Measurements from ENCODE around the gene HLA-DQA1.
A peak's percentile ranks its signal among the peaks of the same experiment; 100 is the strongest.

The HLA-DQA1 gene

GRCh38 chr6:32602383-32602782 is 34.8 kb upstream of the HLA-DQA1 start:
- Histone ChIP-seq H3K27ac (no peak overlapping the region), H3K79me2 (no peaks in the 10 kb centered on the region), H3K9ac (no peak overlapping the region), H3K4me2 (ENCODE audit: low read length) (no peak overlapping the region), H3K9me3 (ENCODE audit: control insufficient read depth, low read length) (no peaks in the 10 kb centered on the region), H2AFZ (no peak overlapping the region), H3K27me3 (ENCODE audit: control insufficient read depth, insufficient read depth, low read length) (no peaks in the 10 kb centered on the region), H3K4me1 (no peaks in the 10 kb centered on the region), H3K4me3 (ENCODE audit: low read depth, low read length) (no peak overlapping the region), H3K36me3 (ENCODE audit: control insufficient read depth, insufficient read depth, low read length) (no peaks in the 10 kb centered on the region)
- no peak for TF ChIP-seq CTCF (IDR thresholded peaks at IDR 0.05)

DNA sequence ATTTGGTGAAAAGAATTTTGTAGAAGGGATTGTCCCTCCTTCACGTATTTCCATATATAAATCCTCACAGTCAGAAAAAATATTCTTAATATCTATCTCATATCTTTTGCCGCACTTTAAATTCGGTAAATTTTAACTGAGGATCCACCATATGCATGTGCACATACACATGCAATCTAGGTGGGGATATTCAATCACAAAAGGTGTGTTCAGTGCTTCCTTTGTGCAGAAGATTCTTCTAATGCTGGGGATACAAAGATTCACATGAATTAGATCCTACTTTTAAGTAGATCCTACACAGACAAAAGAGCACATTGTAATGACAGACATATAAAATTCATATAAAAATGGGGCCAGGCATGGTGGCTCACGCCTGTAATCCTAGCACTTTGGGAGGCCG is 34.0 kb upstream of the HLA-DQA1 start:
- Histone ChIP-seq H3K36me3 (ENCODE audit: control insufficient read depth, insufficient read depth, low read length) (no peaks in the 10 kb centered on the region), H3K27ac (peak overlapping the region; percentile 68), H3K4me3 (ENCODE audit: low read depth, low read length) (no peak overlapping the region)

GRCh38 chr6:32603888-32604287 is 33.3 kb upstream of the HLA-DQA1 start:
- no peak overlapping the region for H2AFZ ChIP-seq
- no peaks in the 10 kb centered on the region for H3K79me2 ChIP-seq
- H3K27ac ChIP-seq = peak overlapping the region; percentile 68
- H3K9ac ChIP-seq = no peak overlapping the region
- H3K4me3 ChIP-seq (ENCODE audit: low read depth, low read length) = no peak overlapping the region
- TF ChIP-seq CTCF (IDR thresholded peaks at IDR 0.05) = no peak
- H3K4me1 ChIP-seq = no peaks in the 10 kb centered on the region
- no peaks in the 10 kb centered on the region for H3K9me3 ChIP-seq (ENCODE audit: control insufficient read depth, low read length)
- no peaks in the 10 kb centered on the region for H3K27me3 ChIP-seq (ENCODE audit: control insufficient read depth, insufficient read depth, low read length)
- no peaks in the 10 kb centered on the region for H3K36me3 ChIP-seq (ENCODE audit: control insufficient read depth, insufficient read depth, low read length)
- H3K4me2 ChIP-seq (ENCODE audit: low read length) = no peak overlapping the region

More for the DNA sequence above, 34.0 kb upstream of the HLA-DQA1 start:
- Histone ChIP-seq H3K27me3 (ENCODE audit: control insufficient read depth, insufficient read depth, low read length) (no peaks in the 10 kb centered on the region), H3K9me3 (ENCODE audit: control insufficient read depth, low read length) (no peaks in the 10 kb centered on the region), H2AFZ (no peak overlapping the region), H3K4me2 (ENCODE audit: low read length) (no peak overlapping the region), H3K9ac (no peak overlapping the region), H3K4me1 (no peaks in the 10 kb centered on the region), H3K79me2 (no peaks in the 10 kb centered on the region)
- TF ChIP-seq CTCF (IDR thresholded peaks at IDR 0.05) = no peak

DNA sequence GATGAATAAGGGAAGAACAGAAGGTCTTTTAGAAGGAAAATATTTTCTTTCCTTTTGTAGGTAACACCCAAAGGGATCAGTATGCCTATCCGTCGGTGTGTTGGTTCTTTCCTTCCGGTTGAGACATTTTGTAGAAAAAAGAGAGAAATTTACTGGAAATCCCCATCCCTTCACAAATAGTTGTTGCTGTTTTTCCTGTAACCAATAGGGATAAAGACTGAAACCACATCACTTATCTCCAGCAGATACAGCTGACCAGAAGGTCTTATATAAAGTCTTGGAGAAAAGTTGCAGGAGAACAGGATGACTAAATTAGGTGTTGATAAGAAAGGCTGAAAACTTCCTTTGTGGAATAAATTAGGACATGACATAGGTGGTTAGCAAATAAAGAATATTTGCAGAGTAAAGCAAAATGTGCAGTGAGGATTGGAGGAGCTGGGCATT is 32.8 kb upstream of the HLA-DQA1 start:
- Histone ChIP-seq H3K4me2 (ENCODE audit: low read length) (no peak overlapping the region), H3K36me3 (ENCODE audit: control insufficient read depth, insufficient read depth, low read length) (no peaks in the 10 kb centered on the region), H3K9ac (no peak overlapping the region), H3K4me3 (ENCODE audit: low read depth, low read length) (no peak overlapping the region), H3K4me1 (no peaks in the 10 kb centered on the region), H3K79me2 (no peaks in the 10 kb centered on the region), H3K9me3 (ENCODE audit: control insufficient read depth, low read length) (no peaks in the 10 kb centered on the region), H2AFZ (no peak overlapping the region), H3K27ac (peak overlapping the region; percentile 68), H3K27me3 (ENCODE audit: control insufficient read depth, insufficient read depth, low read length) (no peaks in the 10 kb centered on the region)
- TF ChIP-seq CTCF (IDR thresholded peaks at IDR 0.05) = no peak

DNA sequence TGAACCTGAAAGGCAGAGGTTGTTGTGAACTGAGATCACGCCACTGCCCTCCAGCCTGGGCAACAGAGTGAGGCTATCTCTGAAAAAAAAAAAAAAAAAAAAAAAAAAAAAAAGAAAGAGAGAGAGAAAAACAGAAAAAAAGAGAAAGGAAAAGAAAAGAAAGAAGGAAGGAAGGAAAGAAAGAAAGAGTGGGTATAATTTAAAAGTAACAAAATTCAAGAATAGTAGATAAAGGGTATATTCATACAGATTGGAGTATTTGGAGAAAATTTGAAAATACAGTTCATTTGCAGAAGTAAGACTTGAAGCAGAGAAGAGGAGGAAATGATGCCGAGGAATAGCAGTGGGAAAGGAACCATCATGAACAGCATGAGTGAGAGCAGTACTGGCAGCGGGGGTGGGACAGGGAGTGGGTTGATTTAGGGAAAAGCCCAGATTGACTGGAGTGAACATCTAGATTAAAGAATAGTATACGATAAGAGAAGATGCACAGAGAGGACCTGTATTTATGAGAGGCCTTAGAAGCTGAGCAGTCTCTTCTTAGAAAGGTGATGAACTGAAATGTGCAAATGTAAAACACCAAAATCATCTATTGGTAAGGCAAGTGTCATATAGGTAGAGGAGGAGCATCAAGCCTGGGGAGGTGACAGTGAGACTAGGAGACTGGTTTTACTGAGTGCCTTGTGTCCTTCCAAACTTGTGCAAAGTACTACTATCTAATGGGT is 29.8 kb upstream of the HLA-DQA1 start:
- no peak overlapping the region for H3K9ac ChIP-seq
- no peak for TF ChIP-seq CTCF (IDR thresholded peaks at IDR 0.05)
- no peaks in the 10 kb centered on the region for H3K79me2 ChIP-seq
- H3K27ac ChIP-seq = no peak overlapping the region
- H3K36me3 ChIP-seq (ENCODE audit: control insufficient read depth, insufficient read depth, low read length) = no peaks in the 10 kb centered on the region
- H3K4me3 ChIP-seq (ENCODE audit: low read depth, low read length) = no peak overlapping the region
- H2AFZ ChIP-seq = no peak overlapping the region
- no peaks in the 10 kb centered on the region for H3K4me1 ChIP-seq
- H3K27me3 ChIP-seq (ENCODE audit: control insufficient read depth, insufficient read depth, low read length) = no peaks in the 10 kb centered on the region
- H3K9me3 ChIP-seq (ENCODE audit: control insufficient read depth, low read length) = no peaks in the 10 kb centered on the region
- H3K4me2 ChIP-seq (ENCODE audit: low read length) = no peak overlapping the region
